Mammary epithelial cell (primary cell): ENCODE measurements around the gene CTCFL.

Experiments
- CTCF ChIP-seq, 2 donors: IDR thresholded peaks in 1 of 2; conservative IDR thresholded peaks in 1 of 2; 2 replicates each; pipeline ENCODE4 v1.5.1; 2011 to 2012; ENCODE audit warnings: inconsistent platforms in 2 of 2, low read length in 2 of 2, mild to moderate bottlenecking in 2 of 2, control low read depth in 1 of 2, low read depth in 1 of 2; ENCODE audit not compliant: insufficient read depth in 1 of 2; ENCODE audit errors: extremely low read depth in 1 of 2
- EZH2 ChIP-seq: IDR thresholded peaks from 2 replicates; pipeline ENCODE4 v1.6.1; 2012; ENCODE audit warnings: low read length, inconsistent platforms, borderline replicate concordance

- TF ChIP-seq CTCF (conservative IDR thresholded peaks at IDR 0.05 in 1 of 2, IDR thresholded peaks at IDR 0.05 in 1 of 2; ENCODE audit: extremely low read depth in 1 of 2, insufficient read depth in 1 of 2, low read depth in 1 of 2, low read length in 2 of 2) (no peak), EZH2 (no peak)
Measured at GRCh38 chr20:57539889-57540288, 14.9 kb upstream of the CTCFL start.
